Activated naive CD8-positive, alpha-beta T cell treated with anti-CD3 and anti-CD28 coated beads, Interleukin-2, amount 10 ng/mL, durations not matched to agents 7 days and 5 days (primary cell): ENCODE data around the gene ZFP3. TPM values are rescaled to one million over a fixed set of nuclear protein-coding genes. Genes with fewer than 3 reads are reported as not detected.
"Not testable (repeated sequence)": the region's sequence is repeated elsewhere in the genome, so short reads cannot be mapped to it uniquely, and the experiment has no call there.

ENCODE experiments used
- ATAC-seq: fragments of 150-1000 bp; cut with Tn5 transposase; one replicate; pipeline ENCODE4 v1.10.0; 2021; ENCODE audit warnings: low read depth, moderate library complexity
- POLR2A ChIA-PET: fragments of 350-600 bp; sonication (Branson Sonifier 250); formaldehyde crosslinking; loops from one replicate; lab custom pipeline; 2021; ENCODE audit warnings: antibody characterized with exemption; lab: Charles Lee
- DNase-seq: peaks from one replicate; pipeline ENCODE4 v3.0.0; 2021
- H3K27ac Mint-ChIP-seq: one replicate; pipeline ENCODE4 v1.8.0; 2022; ENCODE audit warnings: mild to moderate bottlenecking, mixed read lengths
- H3K27me3 Mint-ChIP-seq: one replicate; pipeline ENCODE4 v1.8.0; 2022; ENCODE audit warnings: mild to moderate bottlenecking, moderate library complexity, mixed read lengths
- H3K36me3 Mint-ChIP-seq: one replicate; pipeline ENCODE4 v1.8.0; 2021; ENCODE audit warnings: mild to moderate bottlenecking, mixed read lengths
- H3K4me1 Mint-ChIP-seq: one replicate; pipeline ENCODE4 v1.8.0; 2021; ENCODE audit warnings: mixed read lengths
- H3K4me3 Mint-ChIP-seq: one replicate; pipeline ENCODE4 v1.8.0; 2022; ENCODE audit warnings: mild to moderate bottlenecking, moderate library complexity, mixed read lengths
- H3K9me3 Mint-ChIP-seq: one replicate; pipeline ENCODE4 v1.8.0; 2021; ENCODE audit warnings: mixed read lengths
- total RNA-seq, 2 experiments: library from RNA; stranded (reverse); gene quantifications; one replicate each; pipeline ENCODE4 v1.2.3, GENCODE V29; 2021

ZFP3 gene
- 1 to 10 TPM; 7.3 to 8.3 TPM for total RNA-seq

- POLR2A ChIA-PET: interaction anchor here (0.5 to 0.9 kb wide), 5 partner anchors 9 to 111 kb away, joined by 3 to 5 read pairs (median 3); partner anchors contain the start of gene SPAG7
- Mint-ChIP-seq H3K27me3 (no peaks in the 10 kb centered on the region), H3K36me3 (peaks cover 28% of the 10 kb centered on the region), H3K27ac (peak within 1 kb of the TSS; percentile 93), H3K4me1 (peaks cover 14% of the 10 kb centered on the region), H3K4me3 (peak within 1 kb of the TSS; percentile 86), H3K9me3 (peaks cover 15% of the 10 kb centered on the region)
- peak; percentile 85 for DNase-seq
- peak; percentile 91 for ATAC-seq
Measured at GRCh38 chr17:5078106-5079028, at the start of gene ZFP3. ZFP3 (plus strand) TSS chr17:5078467; CDS start chr17:5091505, 13,038 bp downstream.

GRCh38 chr17:5030168-5030567, 48.1 kb upstream of the ZFP3 start:
- Mint-ChIP-seq H3K27ac (peak overlapping the region; percentile 95), H3K4me1 (peaks cover 15% of the 10 kb centered on the region), H3K4me3 (peak overlapping the region; percentile 89)
- ATAC-seq, H3K27me3 Mint-ChIP-seq, H3K36me3 Mint-ChIP-seq, DNase-seq, H3K9me3 Mint-ChIP-seq: not testable (repeated sequence)
- POLR2A ChIA-PET: interaction anchor here (0.8 to 1.6 kb wide), 4 partner anchors 12 to 96 kb away, joined by 3 to 6 read pairs (median 4); partner anchors contain the start of genes INCA1, KIF1C and SPAG7

- H3K4me1 Mint-ChIP-seq: peaks cover 13% of the 10 kb centered on the region
- peaks cover 5% of the 10 kb centered on the region for H3K36me3 Mint-ChIP-seq
- H3K4me3 Mint-ChIP-seq: peak overlapping the region; percentile 89
- POLR2A ChIA-PET: interaction anchor here (0.9 to 1.7 kb wide), 8 partner anchors 10 to 122 kb away, joined by 3 to 6 read pairs (median 4); partner anchors contain the start of genes INCA1, KIF1C, PFN1 and RNF167
- no peaks in the 10 kb centered on the region for H3K9me3 Mint-ChIP-seq
- ATAC-seq (peak; percentile 77), DNase-seq (peak; percentile 83)
- H3K27me3 Mint-ChIP-seq: peaks cover 7% of the 10 kb centered on the region
- H3K27ac Mint-ChIP-seq: peak overlapping the region; percentile 95
Measured at GRCh38 chr17:5031365-5032082, 46.7 kb upstream of the ZFP3 start.

GRCh38 chr17:5032865-5033264, 45.4 kb upstream of the ZFP3 start:
- POLR2A ChIA-PET: interaction anchor here (0.7 to 1.6 kb wide), 3 partner anchors 16 to 93 kb away, joined by 3 to 5 read pairs (median 4); partner anchors contain the start of genes RNF167 and SLC25A11
- H3K36me3 Mint-ChIP-seq: peaks cover 5% of the 10 kb centered on the region
- H3K27ac Mint-ChIP-seq: no peak overlapping the region

GRCh38 chr17:5033352-5034015, 44.8 kb upstream of the ZFP3 start:
- H3K27ac Mint-ChIP-seq: no peak overlapping the region
- DNase-seq: no peak
- POLR2A ChIA-PET: interaction anchor here (0.7 to 1.2 kb wide), 2 partner anchors 16 to 85 kb away, joined by 3 to 4 read pairs; partner anchors contain the start of gene PFN1
- no peaks in the 10 kb centered on the region for H3K9me3 Mint-ChIP-seq
- ATAC-seq: no peak
- H3K4me3 Mint-ChIP-seq: no peak overlapping the region
- H3K36me3 Mint-ChIP-seq: peaks cover 5% of the 10 kb centered on the region
- H3K4me1 Mint-ChIP-seq: peaks cover 13% of the 10 kb centered on the region
- H3K27me3 Mint-ChIP-seq: peaks cover 7% of the 10 kb centered on the region

More at GRCh38 chr17:5032865-5033264, 45.4 kb upstream of the ZFP3 start:
- Mint-ChIP-seq H3K4me3 (no peak overlapping the region), H3K4me1 (peaks cover 13% of the 10 kb centered on the region), H3K9me3 (no peaks in the 10 kb centered on the region), H3K27me3 (peaks cover 7% of the 10 kb centered on the region)
- no peak for ATAC-seq
- no peak for DNase-seq

GRCh38 chr17:5034063-5034462, 44.2 kb upstream of the ZFP3 start:
- Mint-ChIP-seq H3K27me3 (peaks cover 7% of the 10 kb centered on the region), H3K27ac (no peak overlapping the region), H3K4me1 (peaks cover 13% of the 10 kb centered on the region), H3K36me3 (peaks cover 5% of the 10 kb centered on the region), H3K4me3 (no peak overlapping the region), H3K9me3 (no peaks in the 10 kb centered on the region)
- no peak for DNase-seq
- POLR2A ChIA-PET: interaction anchor here (1.0 to 1.2 kb wide), 2 partner anchors 25 to 86 kb away, joined by 3 to 4 read pairs; partner anchors contain the start of gene PFN1
- ATAC-seq: no peak

GRCh38 chr17:5034651-5035050, 43.6 kb upstream of the ZFP3 start:
- DNase-seq: no peak
- Mint-ChIP-seq H3K36me3 (peaks cover 5% of the 10 kb centered on the region), H3K27ac (no peak overlapping the region), H3K9me3 (no peaks in the 10 kb centered on the region), H3K4me1 (peaks cover 13% of the 10 kb centered on the region), H3K27me3 (peaks cover 7% of the 10 kb centered on the region), H3K4me3 (no peak overlapping the region)
- POLR2A ChIA-PET: interaction anchor here (0.9 to 1.2 kb wide), 4 partner anchors 9 to 86 kb away, joined by 3 to 4 read pairs (median 3); partner anchors contain the start of gene PFN1
- ATAC-seq: no peak

GRCh38 chr17:5035315-5035714, 43.0 kb upstream of the ZFP3 start, which contains the start of gene SLC52A1:
SLC52A1 (minus strand) TSS chr17:5035426; CDS start chr17:5034606, 820 bp downstream.
- Mint-ChIP-seq H3K4me3 (peak within 1 kb of the TSS; percentile 19), H3K4me1 (peaks cover 14% of the 10 kb centered on the region), H3K27ac (no peak within 1 kb of the TSS), H3K9me3 (no peaks in the 10 kb centered on the region), H3K27me3 (peaks cover 7% of the 10 kb centered on the region), H3K36me3 (peaks cover 6% of the 10 kb centered on the region)
- ATAC-seq (no peak), DNase-seq (no peak)
- POLR2A ChIA-PET: interaction anchor here (0.6 to 1.1 kb wide), 3 partner anchors 9 to 663 kb away, joined by 3 to 4 read pairs (median 3); no protein-coding TSS in a partner anchor

- no peaks in the 10 kb centered on the region for H3K9me3 Mint-ChIP-seq
- ATAC-seq: peak; percentile 72
- peaks cover 18% of the 10 kb centered on the region for H3K36me3 Mint-ChIP-seq
- POLR2A ChIA-PET: interaction anchor here (0.8 to 1.6 kb wide), 5 partner anchors 11 to 96 kb away, joined by 4 to 9 read pairs (median 4); no protein-coding TSS in a partner anchor
- H3K4me3 Mint-ChIP-seq: peak overlapping the region; percentile 93
- peak overlapping the region; percentile 93 for H3K27ac Mint-ChIP-seq
- peaks cover 38% of the 10 kb centered on the region for H3K4me1 Mint-ChIP-seq
- H3K27me3 Mint-ChIP-seq: no peaks in the 10 kb centered on the region
- peak; percentile 50 for DNase-seq
Measured at GRCh38 chr17:5042157-5043022, 35.9 kb upstream of the ZFP3 start.

GRCh38 chr17:5043524-5043923, 34.7 kb upstream of the ZFP3 start:
- peaks cover 44% of the 10 kb centered on the region for H3K4me1 Mint-ChIP-seq
- H3K27me3 Mint-ChIP-seq: no peaks in the 10 kb centered on the region
- ATAC-seq: peak; percentile 51
- H3K27ac Mint-ChIP-seq: peak overlapping the region; percentile 93
- peaks cover 25% of the 10 kb centered on the region for H3K36me3 Mint-ChIP-seq
- H3K4me3 Mint-ChIP-seq: peak overlapping the region; percentile 93
- no peak for DNase-seq
- no peaks in the 10 kb centered on the region for H3K9me3 Mint-ChIP-seq
- POLR2A ChIA-PET: interaction anchor here (1.6 kb wide), 1 partner anchor 27 kb away, joined by 4 read pairs; no protein-coding TSS in a partner anchor

GRCh38 chr17:5044630-5045029, 33.6 kb upstream of the ZFP3 start:
- POLR2A ChIA-PET: no interaction called here
- Mint-ChIP-seq H3K27me3 (no peaks in the 10 kb centered on the region), H3K36me3 (peaks cover 32% of the 10 kb centered on the region), H3K9me3 (no peaks in the 10 kb centered on the region), H3K27ac (peak overlapping the region; percentile 17), H3K4me1 (peaks cover 52% of the 10 kb centered on the region), H3K4me3 (no peak overlapping the region)
- ATAC-seq: no peak
- no peak for DNase-seq
